Heart right ventricle (tissue), 16 donors: ENCODE data around the gene GIPR. TPM values are rescaled to one million over a fixed set of nuclear protein-coding genes. Genes with fewer than 3 reads are reported as not detected.
"Not testable (repeated sequence)": the region's sequence is repeated elsewhere in the genome, so short reads cannot be mapped to it uniquely, and the experiment has no call there.

Experiments
- ATAC-seq, 8 donors: fragments of 200-7000 bp; cut with Tn5 transposase; one replicate each; pipeline ENCODE4 v1.9.1; 2020; ENCODE audit warnings: mild to moderate bottlenecking in 8 of 8, moderate library complexity in 8 of 8, moderate number of reproducible peaks in 1 of 8
- DNase-seq, 2 donors: peaks; one replicate each; pipeline ENCODE4 v3.0.0-alpha.2; 2020
- H3K27ac ChIP-seq, 10 donors: fragments of 200-600 bp; sonication (generic) in 2 of 10; one replicate each; pipeline versions ENCODE4 v1.5.0 to v1.8.0; 2020 to 2022; ENCODE audit warnings: mild to moderate bottlenecking in 3 of 10
- H3K27me3 ChIP-seq, 7 donors: fragments of 200-600 bp; one replicate each; pipeline ENCODE4 v1.8.0; 2021 to 2022; ENCODE audit warnings: mild to moderate bottlenecking in 2 of 7
- H3K36me3 ChIP-seq, 9 donors: fragments of 200-600 bp; sonication (generic) in 1 of 9; one replicate each; pipeline versions ENCODE4 v1.5.0 to v1.8.0; 2020 to 2022; ENCODE audit warnings: mild to moderate bottlenecking in 2 of 9
- H3K4me1 ChIP-seq, 9 donors: fragments of 200-600 bp; sonication (generic) in 1 of 9; one replicate each; pipeline versions ENCODE4 v1.5.0 to v1.8.0; 2020 to 2022; ENCODE audit warnings: mild to moderate bottlenecking in 4 of 9
- H3K4me3 ChIP-seq, 10 donors: fragments of 200-600 bp; sonication (generic) in 2 of 10; one replicate each; pipeline versions ENCODE4 v1.5.0 to v1.8.0; 2020 to 2022; ENCODE audit warnings: mild to moderate bottlenecking in 7 of 10, moderate library complexity in 2 of 10
- H3K9me3 ChIP-seq, 11 donors: fragments of 200-600 bp in 10 of 11; sonication (generic) in 2 of 11; one replicate each; pipeline versions ENCODE4 v1.5.0 to v1.8.0; 2013 to 2022; ENCODE audit warnings: mild to moderate bottlenecking in 2 of 11, control low read depth in 1 of 11, moderate library complexity in 1 of 11
- WGBS, 2 donors: extraction: QIAGEN DNeasy Blood & Tissue Kit; methylation state at CpG; one replicate each; pipeline ENCODE4 v1.1.7; 2013; ENCODE audit warnings: inconsistent platforms in 1 of 2; 5-methylcytosine and 5-hydroxymethylcytosine counted together
- intact Hi-C, 10 donors: fragments of 100-400 bp; cut with DNase I; formaldehyde crosslinking; loops; one replicate each; pipeline versions ENCODE4 v1.11.1 to v1.14.2; 2022
- polyA plus RNA-seq, 2 donors: library from polyadenylated mRNA; stranded (reverse); fragments of 200-250 nt; gene quantifications; one replicate each; pipeline ENCODE4 v1.2.3, GENCODE V29; 2013
- total RNA-seq, 10 donors: library from RNA; stranded (reverse); fragmentation: NEBNext Ultra II Directional in 3 of 10; extraction: Animal tissue kit (Norgen Biotek cat#: 25700) in 3 of 10; gene quantifications; one replicate each; pipeline versions ENCODE4 v1.2.1 to v1.2.4, GENCODE V29; 2021 to 2023
- TF ChIP-seq, protein P1 (sequence below), 9 donors: fragments of 200-600 bp; sonication (generic) in 2 of 9; IDR thresholded peaks; one replicate each; pipeline versions ENCODE4 v1.5.0 to v1.8.0; 2021 to 2022; ENCODE audit warnings: antibody characterized with exemption in 9 of 9, mild to moderate bottlenecking in 5 of 9, moderate library complexity in 1 of 9
- donor health status: Arrhythmogenic right ventricular cardiomyopathy.
- donor health status: ischemic (EF 13 %, LVEDD 7.1; RV severe dilation, severe dysfunction).
- donor health status: healthy with polysubstance abuse.
- donor health status: DM: no; HTN: yes; CAD: no.
- donor health status: DM: no; HTN: no; CAD: no.
- donor health status: ischemic (EF 25% LVEDD 6.9; RV normal size, moderate dysfunction).
- donor health status: ischemic (EF 25% LVEDD 5.7; RV mildly dilated, moderate dysfunction).
- donor health status: healthy.
- donor health status: DM: yes; HTN: yes; CAD: no.
- donor health status: Ischemic cardiomyopathy.
- donor health status: ischemic (EF 35%, LVEDD 5.7; RV mildly dilated, moderate dysfunction).
- donor health status: nonischemic (EF 11% LVEDD 7.7; RV severe dilation, severe dysfunction).
- donor health status: DM: yes; HTN: yes; CAD: no.
- donor health status: PGD.
- donor health status: ischemic (EF 29% LVEDD 5.4; RV normal size, mild dysfunction).
- donor health status: nonischemic (EF 23%, LVEDD 6.1; RV moderate dilation, normal function).

GIPR gene
- total and polyA plus RNA-seq, 12 donors, result 2.4 to 16.6 (median 4.4) TPM

- TF ChIP-seq, protein P1, sequence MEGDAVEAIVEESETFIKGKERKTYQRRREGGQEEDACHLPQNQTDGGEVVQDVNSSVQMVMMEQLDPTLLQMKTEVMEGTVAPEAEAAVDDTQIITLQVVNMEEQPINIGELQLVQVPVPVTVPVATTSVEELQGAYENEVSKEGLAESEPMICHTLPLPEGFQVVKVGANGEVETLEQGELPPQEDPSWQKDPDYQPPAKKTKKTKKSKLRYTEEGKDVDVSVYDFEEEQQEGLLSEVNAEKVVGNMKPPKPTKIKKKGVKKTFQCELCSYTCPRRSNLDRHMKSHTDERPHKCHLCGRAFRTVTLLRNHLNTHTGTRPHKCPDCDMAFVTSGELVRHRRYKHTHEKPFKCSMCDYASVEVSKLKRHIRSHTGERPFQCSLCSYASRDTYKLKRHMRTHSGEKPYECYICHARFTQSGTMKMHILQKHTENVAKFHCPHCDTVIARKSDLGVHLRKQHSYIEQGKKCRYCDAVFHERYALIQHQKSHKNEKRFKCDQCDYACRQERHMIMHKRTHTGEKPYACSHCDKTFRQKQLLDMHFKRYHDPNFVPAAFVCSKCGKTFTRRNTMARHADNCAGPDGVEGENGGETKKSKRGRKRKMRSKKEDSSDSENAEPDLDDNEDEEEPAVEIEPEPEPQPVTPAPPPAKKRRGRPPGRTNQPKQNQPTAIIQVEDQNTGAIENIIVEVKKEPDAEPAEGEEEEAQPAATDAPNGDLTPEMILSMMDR (IDR thresholded peaks at IDR 0.05), result no peak
- H3K27me3 ChIP-seq, result no peaks in the 10 kb centered on the region
- H3K27ac ChIP-seq, result peak overlapping the region; percentile 74 to 97 (median 94)
- intact Hi-C loops, result loop anchor here in 6 of 10 donors (1.0 to 5.0 kb wide), 4 partner anchors 26 to 51 kb away; partner anchors contain the start of genes SIX5 (in 6 of the 6) and QPCTL (in 3 of the 6)
- peaks cover 3 to 40% (median 20%) of the 10 kb centered on the region in 9 donors for H3K4me1 ChIP-seq
- ATAC-seq (peak in 3 of 8 donors; percentile 2 to 24 (median 2)), DNase-seq (no peak)
- H3K9me3 ChIP-seq, result no peaks in the 10 kb centered on the region
- 39 to 47% methylated on average over 12 of the region's 12 CpGs for WGBS, 2 donors
- H3K4me3 ChIP-seq, result peak overlapping the region; percentile 9 to 87 (median 63)
- peaks cover 0 to 25% (median 3%) of the 10 kb centered on the region in 9 donors for H3K36me3 ChIP-seq
These were observed 50.1 kb downstream of the GIPR start for GRCh38 chr19:45717983-45718650.

GRCh38 chr19:45720065-45720464 lies 52.0 kb downstream of the GIPR start:
- not testable (repeated sequence) for ATAC-seq

DNA sequence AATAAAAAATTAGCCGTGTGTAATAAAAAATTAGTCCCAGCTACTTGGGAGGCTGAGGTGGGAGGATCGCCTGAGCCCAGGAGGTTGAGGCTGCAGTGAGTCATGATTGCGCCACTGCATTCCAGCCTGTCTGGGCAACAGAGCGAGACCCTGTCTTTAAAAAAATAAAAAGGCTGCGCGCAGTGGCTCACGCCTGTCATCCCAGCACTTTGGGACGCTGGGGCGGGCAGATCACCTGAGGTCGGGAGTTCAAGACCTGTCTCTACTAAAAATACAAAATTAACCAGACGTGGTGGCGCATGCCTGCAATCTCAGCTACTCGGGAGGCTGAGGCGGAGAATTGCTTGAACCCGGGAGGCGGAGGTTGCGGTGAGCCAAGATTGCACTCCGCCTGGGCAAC lies 60.7 kb downstream of the GIPR start:
- ATAC-seq, H3K27ac ChIP-seq, DNase-seq, H3K27me3 ChIP-seq, H3K4me3 ChIP-seq, intact Hi-C loops, H3K9me3 ChIP-seq: not testable (repeated sequence)
- WGBS, 2 donors, result 95% methylated on average over 18 of the region's 18 CpGs
- Histone ChIP-seq H3K4me1 (peaks cover 2 to 28% (median 16%) of the 10 kb centered on the region in 9 donors), H3K36me3 (peaks cover 0 to 17% (median 0%) of the 10 kb centered on the region in 9 donors)

More at GRCh38 chr19:45720065-45720464, 52.0 kb downstream of the GIPR start:
- H3K27me3 ChIP-seq, H3K9me3 ChIP-seq, H3K4me3 ChIP-seq, intact Hi-C loops, H3K27ac ChIP-seq, DNase-seq: not testable (repeated sequence)
- Histone ChIP-seq H3K4me1 (peaks cover 3 to 41% (median 20%) of the 10 kb centered on the region in 9 donors), H3K36me3 (peaks cover 0 to 32% (median 4%) of the 10 kb centered on the region in 9 donors)
- 98 to 99% methylated on average over 11 of the region's 11 CpGs for WGBS, 2 donors

DNA sequence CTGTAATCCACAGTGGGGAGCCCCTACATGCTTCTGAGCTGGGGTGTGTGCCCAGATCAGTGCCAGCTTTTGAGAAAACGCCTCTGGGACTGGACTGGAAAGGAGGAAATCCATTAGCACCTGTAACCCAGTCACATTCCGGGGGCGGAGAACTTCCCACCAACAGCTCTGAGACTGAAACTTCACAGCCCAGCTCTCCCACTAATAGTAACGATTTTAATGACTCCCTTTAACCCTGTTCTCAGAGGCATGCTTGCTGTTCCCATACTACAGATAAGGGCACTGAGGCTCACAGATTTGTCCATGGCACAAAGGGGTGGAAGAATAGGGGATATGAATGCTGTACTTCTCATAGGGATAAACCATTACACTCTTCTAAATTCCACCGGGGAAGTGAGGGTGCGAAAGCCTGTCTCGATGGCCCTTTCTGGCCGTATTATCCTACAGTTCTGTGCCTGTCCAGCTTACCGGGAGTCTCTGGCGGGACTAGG lies 61.8 kb downstream of the GIPR start:
- intact Hi-C loops, result loop anchor here in 2 of 10 donors (2.0 kb wide), 2 partner anchors 37 to 39 kb away; partner anchors contain the start of genes QPCTL (in 1 of the 2) and SIX5 (in 1 of the 2)
- H3K4me1 ChIP-seq, result peaks cover 2 to 28% (median 16%) of the 10 kb centered on the region in 9 donors
- peak overlapping the region; percentile 43 to 84 (median 78) for H3K4me3 ChIP-seq
- H3K36me3 ChIP-seq, result peaks cover 0 to 14% (median 0%) of the 10 kb centered on the region in 9 donors
- TF ChIP-seq, protein P1 (IDR thresholded peaks at IDR 0.05), result no peak
- H3K27me3 ChIP-seq, result no peaks in the 10 kb centered on the region
- peak overlapping the region in 6 of 10 donors; percentile 64 to 85 (median 76) for H3K27ac ChIP-seq
- DNase-seq, result no peak
- ATAC-seq, result no peak
- WGBS, 2 donors, result 7% methylated on average over 10 of the region's 10 CpGs
- H3K9me3 ChIP-seq, result no peaks in the 10 kb centered on the region
